Astrocyte (in vitro differentiated cells and primary cell): ENCODE results near the gene BTNL9. TPM values are rescaled to one million over a fixed set of nuclear protein-coding genes. Genes with fewer than 3 reads are reported as not detected.

ENCODE experiments used
- DNase-seq: peaks from one replicate; pipeline ENCODE4 v3.0.0-alpha.2; 2010; ENCODE audit warnings: low read depth
- FAIRE-seq: peaks from 2 replicates; lab custom pipeline; 2011; peaks lifted over from hg19 to GRCh38; lab: Jason Lieb, UNC
- H2AFZ ChIP-seq: 2 replicates; pipeline ENCODE4 v1.6.0; 2012; ENCODE audit warnings: low read depth, low read length, inconsistent platforms
- H3K27ac ChIP-seq: 2 replicates; pipeline ENCODE4 v1.5.1; 2011; ENCODE audit warnings: low read depth, low read length, inconsistent platforms
- H3K27me3 ChIP-seq: 2 replicates; pipeline ENCODE4 v1.6.0; 2011; ENCODE audit warnings: low read length, inconsistent platforms; ENCODE audit not compliant: insufficient read depth
- H3K36me3 ChIP-seq: 2 replicates; pipeline ENCODE4 v1.5.1; 2011; ENCODE audit warnings: low read length, inconsistent platforms; ENCODE audit not compliant: insufficient read depth
- H3K4me1 ChIP-seq: 2 replicates; pipeline ENCODE4 v1.5.1; 2011; ENCODE audit warnings: low read length, inconsistent platforms; ENCODE audit not compliant: insufficient read depth
- H3K4me2 ChIP-seq: 2 replicates; pipeline ENCODE4 v1.6.0; 2012; ENCODE audit warnings: low read length, inconsistent platforms
- H3K4me3 ChIP-seq: 2 replicates; pipeline ENCODE4 v1.5.1; 2011; ENCODE audit warnings: low read depth, mild to moderate bottlenecking, low read length, inconsistent platforms; ENCODE audit not compliant: insufficient read depth
- H3K79me2 ChIP-seq: 2 replicates; pipeline ENCODE4 v1.6.0; 2012; ENCODE audit warnings: mild to moderate bottlenecking, low read length, inconsistent platforms; ENCODE audit not compliant: insufficient read depth
- H3K9ac ChIP-seq: 2 replicates; pipeline ENCODE4 v1.6.0; 2012; ENCODE audit warnings: mild to moderate bottlenecking, low read length, inconsistent platforms
- H3K9me3 ChIP-seq: 2 replicates; pipeline ENCODE4 v1.5.1; 2012; ENCODE audit warnings: low read depth, mild to moderate bottlenecking, low read length, inconsistent platforms; ENCODE audit not compliant: insufficient read depth
- H4K20me1 ChIP-seq: 2 replicates; pipeline ENCODE4 v1.6.0; 2012; ENCODE audit warnings: low read length, inconsistent platforms; ENCODE audit not compliant: insufficient read depth
- H3K27ac Mint-ChIP-seq: one replicate; pipeline ENCODE4 v1.8.0; 2021; ENCODE audit warnings: mild to moderate bottlenecking, mixed read lengths; ENCODE audit not compliant: unreplicated experiment
- H3K27me3 Mint-ChIP-seq: one replicate; pipeline ENCODE4 v1.8.0; 2021; ENCODE audit warnings: low read depth, mixed read lengths; ENCODE audit not compliant: unreplicated experiment
- H3K36me3 Mint-ChIP-seq: one replicate; pipeline ENCODE4 v1.8.0; 2021; ENCODE audit warnings: low read depth, mixed read lengths; ENCODE audit not compliant: unreplicated experiment
- H3K4me1 Mint-ChIP-seq: one replicate; pipeline ENCODE4 v1.8.0; 2021; ENCODE audit warnings: low read depth, mixed read lengths; ENCODE audit not compliant: unreplicated experiment
- H3K4me3 Mint-ChIP-seq: one replicate; pipeline ENCODE4 v1.8.0; 2021; ENCODE audit warnings: mild to moderate bottlenecking, moderate library complexity, mixed read lengths; ENCODE audit not compliant: unreplicated experiment
- H3K9me3 Mint-ChIP-seq: one replicate; pipeline ENCODE4 v1.8.0; 2021; ENCODE audit warnings: mild to moderate bottlenecking, mixed read lengths; ENCODE audit not compliant: unreplicated experiment
- CTCF ChIP-seq: IDR thresholded peaks from 2 replicates; pipeline ENCODE4 v1.5.1; 2011; ENCODE audit warnings: low read depth, mild to moderate bottlenecking, inconsistent platforms, low read length, moderate library complexity; ENCODE audit not compliant: insufficient read depth
- EZH2 ChIP-seq: IDR thresholded peaks from 2 replicates; pipeline ENCODE4 v1.6.1; 2012; ENCODE audit warnings: mild to moderate bottlenecking, low read length, inconsistent platforms; ENCODE audit not compliant: insufficient read depth
- total RNA-seq: library from RNA; stranded (reverse); gene quantifications from 2 replicates; pipeline ENCODE4 v1.2.1, GENCODE V29; 2021

Gene BTNL9
- total RNA-seq, 1 donor from 2014 or later = not detected

GRCh38 chr5:181020688-181021087, 19.4 kb upstream of the BTNL9 start:
- no peaks in the 10 kb centered on the region for H4K20me1 ChIP-seq
- H2AFZ ChIP-seq = no peak overlapping the region
- H3K36me3 ChIP-seq = no peaks in the 10 kb centered on the region
- H3K4me1 Mint-ChIP-seq = no peaks in the 10 kb centered on the region
- no peak overlapping the region for H3K4me2 ChIP-seq
- FAIRE-seq (no peak), DNase-seq (no peak)
- H3K27ac Mint-ChIP-seq = no peak overlapping the region
- no peak overlapping the region for H3K4me3 ChIP-seq
- no peak overlapping the region for H3K9ac ChIP-seq
- H3K27me3 ChIP-seq = no peaks in the 10 kb centered on the region
- TF ChIP-seq CTCF = no peak
- H3K9me3 ChIP-seq = peaks cover 13% of the 10 kb centered on the region
- H3K27me3 Mint-ChIP-seq = peaks cover 18% of the 10 kb centered on the region
- H3K9me3 Mint-ChIP-seq = peaks cover 10% of the 10 kb centered on the region
- H3K4me3 Mint-ChIP-seq = no peak overlapping the region
- H3K4me1 ChIP-seq = no peaks in the 10 kb centered on the region
- H3K79me2 ChIP-seq = no peaks in the 10 kb centered on the region
- no peaks in the 10 kb centered on the region for H3K36me3 Mint-ChIP-seq
- no peak overlapping the region for H3K27ac ChIP-seq

- Mint-ChIP-seq H3K4me1 (no peaks in the 10 kb centered on the region), H3K27me3 (peaks cover 20% of the 10 kb centered on the region), H3K36me3 (no peaks in the 10 kb centered on the region), H3K4me3 (no peak overlapping the region), H3K27ac (no peak overlapping the region), H3K9me3 (peaks cover 12% of the 10 kb centered on the region)
- H2AFZ ChIP-seq = no peak overlapping the region
- no peaks in the 10 kb centered on the region for H3K79me2 ChIP-seq
- H3K27ac ChIP-seq = no peak overlapping the region
- TF ChIP-seq EZH2 (no peak), CTCF (no peak)
- no peak overlapping the region for H3K9ac ChIP-seq
- no peaks in the 10 kb centered on the region for H4K20me1 ChIP-seq
- H3K9me3 ChIP-seq = peaks cover 21% of the 10 kb centered on the region
- no peak for FAIRE-seq
- DNase-seq = no peak
- H3K27me3 ChIP-seq = no peaks in the 10 kb centered on the region
- no peak overlapping the region for H3K4me2 ChIP-seq
- no peaks in the 10 kb centered on the region for H3K4me1 ChIP-seq
- H3K4me3 ChIP-seq = no peak overlapping the region
- H3K36me3 ChIP-seq = no peaks in the 10 kb centered on the region
These were observed 15.6 kb upstream of the BTNL9 start for GRCh38 chr5:181024245-181025064.

- no peaks in the 10 kb centered on the region for H3K27me3 ChIP-seq
- no peaks in the 10 kb centered on the region for H4K20me1 ChIP-seq
- DNase-seq (no peak), FAIRE-seq (no peak)
- H3K4me2 ChIP-seq = no peak overlapping the region
- H2AFZ ChIP-seq = no peak overlapping the region
- H3K4me1 Mint-ChIP-seq = no peaks in the 10 kb centered on the region
- no peaks in the 10 kb centered on the region for H3K79me2 ChIP-seq
- no peaks in the 10 kb centered on the region for H3K4me1 ChIP-seq
- H3K9ac ChIP-seq = no peak overlapping the region
- H3K36me3 ChIP-seq = no peaks in the 10 kb centered on the region
- no peaks in the 10 kb centered on the region for H3K36me3 Mint-ChIP-seq
- H3K27me3 Mint-ChIP-seq = peaks cover 21% of the 10 kb centered on the region
- no peak overlapping the region for H3K27ac ChIP-seq
- no peak for TF ChIP-seq CTCF
- no peak for TF ChIP-seq EZH2
- peaks cover 17% of the 10 kb centered on the region for H3K9me3 ChIP-seq
- H3K9me3 Mint-ChIP-seq = peaks cover 9% of the 10 kb centered on the region
- no peak overlapping the region for H3K27ac Mint-ChIP-seq
- H3K4me3 ChIP-seq = no peak overlapping the region
- no peak overlapping the region for H3K4me3 Mint-ChIP-seq
These were observed 12.5 kb upstream of the BTNL9 start for GRCh38 chr5:181027452-181028031.
